Activated B cell treated with CpG ODN at 0.5 μM for 24 hours (primary cell): Measurements from ENCODE around the gene SYNDIG1L. TPM values are rescaled to one million over a fixed set of nuclear protein-coding genes. Genes with fewer than 3 reads are reported as not detected.

ENCODE experiments used
- ATAC-seq: fragments of 200-7000 bp; cut with Tn5 transposase; one replicate; pipeline ENCODE4 v1.10.0; 2021; ENCODE audit warnings: low read depth, mild to moderate bottlenecking, moderate library complexity
- CTCF ChIA-PET: fragments of 350-600 bp; sonication (Branson Sonifier 250); formaldehyde crosslinking; loops from one replicate; lab custom pipeline; 2021; ENCODE audit warnings: antibody characterized with exemption; lab: Charles Lee
- POLR2A ChIA-PET: fragments of 350-600 bp; sonication (Branson Sonifier 250); formaldehyde crosslinking; loops from one replicate; lab custom pipeline; 2021; ENCODE audit warnings: antibody characterized with exemption; lab: Charles Lee
- DNase-seq: peaks from one replicate; pipeline ENCODE4 v3.0.0; 2022
- H3K27ac Mint-ChIP-seq: one replicate; pipeline ENCODE4 v1.8.0; 2020; ENCODE audit warnings: mixed read lengths
- H3K27me3 Mint-ChIP-seq: one replicate; pipeline ENCODE4 v1.8.0; 2021; ENCODE audit warnings: mixed read lengths
- H3K36me3 Mint-ChIP-seq: one replicate; pipeline ENCODE4 v1.8.0; 2021; ENCODE audit warnings: low read depth, mixed read lengths
- H3K4me1 Mint-ChIP-seq: one replicate; pipeline ENCODE4 v1.8.0; 2021; ENCODE audit warnings: mixed read lengths
- H3K4me3 Mint-ChIP-seq: one replicate; pipeline ENCODE4 v1.8.0; 2020; ENCODE audit warnings: mild to moderate bottlenecking, mixed read lengths
- H3K9me3 Mint-ChIP-seq: one replicate; pipeline ENCODE4 v1.8.0; 2020; ENCODE audit warnings: mixed read lengths
- intact Hi-C: fragments of 100-400 bp; cut with micrococcal nuclease; formaldehyde crosslinking; loops from one replicate; pipeline ENCODE4 v1.15.1; 2024
- total RNA-seq: library from RNA; stranded (reverse); gene quantifications from 2 replicates; pipeline ENCODE4 v1.2.3, GENCODE V29; 2022
- TF ChIP-seq, protein P1 (sequence below): fragments of 200-600 bp; IDR thresholded peaks from one replicate; pipeline ENCODE4 v1.8.0; 2022; ENCODE audit warnings: antibody characterized with exemption, mild to moderate bottlenecking

Gene SYNDIG1L
- total RNA-seq, 1 donor from 2014 or later, result not detected

DNA sequence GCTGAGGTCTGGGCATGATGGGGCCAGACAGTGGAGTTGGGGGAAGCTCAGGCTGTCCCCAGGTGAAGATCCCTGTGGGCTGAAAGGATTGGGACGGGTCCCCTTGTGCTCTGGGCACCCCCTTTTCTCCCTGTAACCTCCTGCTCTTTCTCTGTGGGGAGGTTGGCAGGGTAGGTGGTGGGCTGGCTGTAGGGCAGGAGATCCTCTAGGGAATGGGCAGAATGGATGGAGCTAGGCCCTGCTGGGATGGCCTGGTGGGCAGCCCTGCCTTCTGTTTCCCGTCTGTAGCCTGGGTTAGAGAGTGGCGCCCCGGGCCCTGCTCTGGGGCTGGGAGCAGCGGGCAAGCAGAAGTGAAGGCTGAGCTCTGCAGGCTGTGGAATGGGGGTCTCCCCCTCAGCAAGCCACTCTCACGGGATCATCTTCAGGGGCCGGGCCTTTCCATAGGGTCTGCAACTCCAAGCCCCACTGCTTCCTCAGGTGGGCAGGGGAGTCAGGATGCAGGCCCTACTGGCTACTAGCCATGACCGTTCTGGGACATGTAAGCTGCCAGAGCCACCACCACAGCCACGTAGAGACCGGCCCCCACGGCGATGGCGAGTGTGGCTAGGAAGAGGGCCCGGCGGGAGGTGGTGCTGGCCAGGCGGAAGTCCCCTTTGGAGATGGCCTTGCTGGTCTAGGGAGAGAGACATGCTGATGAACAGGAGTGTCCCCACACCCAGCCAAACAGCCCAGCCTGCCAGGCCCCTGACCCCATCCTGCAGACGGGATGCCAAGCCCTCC, 18.8 kb downstream of the SYNDIG1L start:
- peaks cover 38% of the 10 kb centered on the region for H3K4me1 Mint-ChIP-seq
- H3K27ac Mint-ChIP-seq, result no peak overlapping the region
- peaks cover 2% of the 10 kb centered on the region for H3K27me3 Mint-ChIP-seq
- H3K36me3 Mint-ChIP-seq, result no peaks in the 10 kb centered on the region
- no peaks in the 10 kb centered on the region for H3K9me3 Mint-ChIP-seq
- CTCF ChIA-PET, result no interaction called here
- TF ChIP-seq, protein P1, sequence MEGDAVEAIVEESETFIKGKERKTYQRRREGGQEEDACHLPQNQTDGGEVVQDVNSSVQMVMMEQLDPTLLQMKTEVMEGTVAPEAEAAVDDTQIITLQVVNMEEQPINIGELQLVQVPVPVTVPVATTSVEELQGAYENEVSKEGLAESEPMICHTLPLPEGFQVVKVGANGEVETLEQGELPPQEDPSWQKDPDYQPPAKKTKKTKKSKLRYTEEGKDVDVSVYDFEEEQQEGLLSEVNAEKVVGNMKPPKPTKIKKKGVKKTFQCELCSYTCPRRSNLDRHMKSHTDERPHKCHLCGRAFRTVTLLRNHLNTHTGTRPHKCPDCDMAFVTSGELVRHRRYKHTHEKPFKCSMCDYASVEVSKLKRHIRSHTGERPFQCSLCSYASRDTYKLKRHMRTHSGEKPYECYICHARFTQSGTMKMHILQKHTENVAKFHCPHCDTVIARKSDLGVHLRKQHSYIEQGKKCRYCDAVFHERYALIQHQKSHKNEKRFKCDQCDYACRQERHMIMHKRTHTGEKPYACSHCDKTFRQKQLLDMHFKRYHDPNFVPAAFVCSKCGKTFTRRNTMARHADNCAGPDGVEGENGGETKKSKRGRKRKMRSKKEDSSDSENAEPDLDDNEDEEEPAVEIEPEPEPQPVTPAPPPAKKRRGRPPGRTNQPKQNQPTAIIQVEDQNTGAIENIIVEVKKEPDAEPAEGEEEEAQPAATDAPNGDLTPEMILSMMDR, result no peak
- POLR2A ChIA-PET, result no interaction called here
- DNase-seq, result no peak
- H3K4me3 Mint-ChIP-seq, result no peak overlapping the region
- ATAC-seq, result no peak
- intact Hi-C loops, result no loop called here

DNA sequence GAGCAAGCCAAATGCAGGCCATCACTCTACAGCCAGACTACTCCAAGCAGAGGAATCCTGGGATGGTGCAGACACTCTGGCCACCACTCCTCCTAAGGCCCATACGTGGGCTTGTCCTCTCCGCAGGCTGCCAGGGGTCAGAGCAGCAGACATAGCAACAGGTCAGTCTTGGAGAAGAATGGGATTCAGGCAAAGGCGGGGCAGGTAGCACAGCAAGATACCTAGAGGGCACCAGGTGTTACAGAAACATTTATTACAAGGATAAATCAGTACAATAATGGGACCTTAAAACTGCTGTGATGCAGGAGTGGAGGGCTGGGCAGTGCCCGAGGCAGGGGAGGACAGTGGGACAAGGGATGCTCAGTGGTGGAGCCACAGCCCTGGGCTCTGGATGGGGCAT, 20.3 kb downstream of the SYNDIG1L start:
- peaks cover 2% of the 10 kb centered on the region for H3K27me3 Mint-ChIP-seq
- no peaks in the 10 kb centered on the region for H3K9me3 Mint-ChIP-seq
- H3K36me3 Mint-ChIP-seq, result no peaks in the 10 kb centered on the region
- no peak overlapping the region for H3K27ac Mint-ChIP-seq
- H3K4me3 Mint-ChIP-seq, result no peak overlapping the region
- intact Hi-C loops, result no loop called here
- H3K4me1 Mint-ChIP-seq, result peaks cover 54% of the 10 kb centered on the region
- ATAC-seq (no peak), DNase-seq (no peak)
- TF ChIP-seq, protein P1, result no peak
- ChIA-PET POLR2A (no interaction called here), CTCF (no interaction called here)

DNA sequence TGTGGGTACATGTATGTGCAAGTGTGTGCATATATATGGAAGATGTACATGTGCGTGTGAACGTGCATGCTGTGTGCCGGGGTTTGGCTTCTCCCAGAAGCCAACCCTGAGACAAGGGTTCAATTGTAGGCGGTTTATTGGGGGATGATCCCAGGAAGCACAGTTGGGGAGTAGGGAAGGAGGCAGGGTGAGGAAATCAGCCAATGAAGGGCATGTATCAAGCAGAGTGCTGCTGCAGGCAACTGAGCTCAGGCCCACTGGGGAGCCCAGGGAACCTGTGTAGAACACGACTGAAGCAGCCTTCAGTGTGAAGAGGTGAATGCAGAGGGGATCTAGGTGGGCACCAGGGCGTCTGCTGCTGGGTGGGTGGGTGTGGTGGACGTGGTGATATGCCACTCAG, 21.6 kb downstream of the SYNDIG1L start:
- ATAC-seq (no peak), DNase-seq (no peak)
- ChIA-PET POLR2A (no interaction called here), CTCF (no interaction called here)
- Mint-ChIP-seq H3K4me1 (peaks cover 65% of the 10 kb centered on the region), H3K4me3 (no peak overlapping the region), H3K27ac (peak overlapping the region; percentile 2), H3K9me3 (no peaks in the 10 kb centered on the region), H3K36me3 (no peaks in the 10 kb centered on the region), H3K27me3 (no peaks in the 10 kb centered on the region)
- TF ChIP-seq, protein P1, result no peak
- intact Hi-C loops, result loop anchor here (5.0 kb wide), 2 partner anchors 208 to 538 kb away; partner anchors contain the start of gene LTBP2

DNA sequence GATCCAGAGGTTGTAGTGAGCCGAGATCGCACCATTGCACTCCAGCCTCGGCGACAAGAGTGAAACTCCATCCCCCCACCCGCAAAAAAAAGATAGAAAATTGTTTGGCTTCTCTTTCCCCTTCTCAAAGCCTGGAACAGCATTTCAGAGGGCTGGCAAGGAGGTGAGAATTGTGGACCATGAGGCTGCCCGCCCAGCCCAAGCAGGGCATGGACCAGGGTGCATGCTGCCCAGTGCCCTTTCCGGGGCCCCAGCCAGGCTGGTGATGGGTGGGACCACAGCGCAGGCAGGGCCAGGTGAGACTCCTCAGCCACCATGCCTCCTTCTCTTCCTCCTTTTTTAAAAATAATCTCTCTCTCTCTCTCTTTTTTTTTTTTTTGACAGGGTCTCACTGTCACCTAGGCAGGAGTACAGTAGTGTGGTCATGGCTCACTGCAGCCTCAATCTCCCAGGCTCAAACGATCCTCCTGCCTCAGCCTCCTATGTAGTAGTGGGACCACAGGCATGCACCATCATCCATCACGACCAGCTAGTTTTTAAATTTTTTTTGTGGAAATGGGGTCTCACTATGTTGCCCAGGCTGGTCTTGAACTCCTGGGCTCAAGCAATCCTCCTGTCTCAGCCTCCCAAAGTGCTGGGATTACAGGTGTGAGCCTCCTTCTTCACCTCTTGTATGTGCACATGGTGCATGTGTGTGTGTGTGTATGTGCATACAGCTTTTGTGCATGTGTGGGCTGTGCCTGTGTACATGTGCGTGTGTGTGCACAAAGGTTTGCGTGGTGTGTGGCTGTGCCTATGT, 22.2 kb downstream of the SYNDIG1L start:
- Mint-ChIP-seq H3K9me3 (no peaks in the 10 kb centered on the region), H3K27me3 (no peaks in the 10 kb centered on the region), H3K4me1 (peaks cover 68% of the 10 kb centered on the region), H3K27ac (peak overlapping the region; percentile 98), H3K4me3 (no peak overlapping the region), H3K36me3 (no peaks in the 10 kb centered on the region)
- TF ChIP-seq, protein P1, result no peak
- CTCF ChIA-PET, result no interaction called here
- DNase-seq (no peak), ATAC-seq (no peak)
- POLR2A ChIA-PET, result no interaction called here
- intact Hi-C loops, result loop anchor here (2.0 to 5.0 kb wide), 3 partner anchors 101 to 538 kb away; partner anchors contain the start of genes ABCD4 and LTBP2
